Fibroblast of villous mesenchyme (primary cell): ENCODE measurements around the gene AKR1A1. TPM values are rescaled to one million over a fixed set of nuclear protein-coding genes. Genes with fewer than 3 reads are reported as not detected.

Source experiments
- DNase-seq: peaks from one replicate; pipeline ENCODE4 v3.0.0-alpha.2; 2010; ENCODE audit warnings: low read depth
- H3K4me3 ChIP-seq: 2 replicates; pipeline ENCODE4 v1.5.1; 2011; ENCODE audit warnings: low read depth, mild to moderate bottlenecking, low read length
- CTCF ChIP-seq: IDR thresholded peaks from 2 replicates; pipeline ENCODE4 v1.5.1; 2012; ENCODE audit warnings: low read depth, mild to moderate bottlenecking, low read length; ENCODE audit not compliant: insufficient read depth
- total RNA-seq: library from RNA; depleted of rRNA; stranded (reverse); fragments of >200 nt; gene quantifications from 2 replicates; pipeline ENCODE4 v1.2.3, GENCODE V29; 2012

The AKR1A1 gene
- total RNA-seq, 1 donor, result 158 TPM

GRCh38 chr1:45570631-45571030 is 20.0 kb downstream of the AKR1A1 start:
- H3K4me3 ChIP-seq, result no peak overlapping the region
- DNase-seq, result no peak
- no peak for TF ChIP-seq CTCF

GRCh38 chr1:45573231-45573804 is 22.7 kb downstream of the AKR1A1 start:
- TF ChIP-seq CTCF, result no peak
- no peak overlapping the region for H3K4me3 ChIP-seq

GRCh38 chr1:45574105-45574626 is 23.5 kb downstream of the AKR1A1 start:
- no peak for DNase-seq
- no peak for TF ChIP-seq CTCF
- no peak overlapping the region for H3K4me3 ChIP-seq

More at GRCh38 chr1:45573231-45573804, 22.7 kb downstream of the AKR1A1 start:
- no peak for DNase-seq

- no peak for TF ChIP-seq CTCF
- H3K4me3 ChIP-seq, result peak overlapping the region; percentile 96
- peak; percentile 97 for DNase-seq
Measured at GRCh38 chr1:45583264-45583665, 32.6 kb downstream of the AKR1A1 start.

- peak within 1 kb of the TSS; percentile 96 for H3K4me3 ChIP-seq
- no peak for TF ChIP-seq CTCF
- peak; percentile 85 for DNase-seq
Measured at GRCh38 chr1:45583666-45584350, 33.2 kb downstream of the AKR1A1 start, which contains the start of gene NASP. Gene NASP (plus strand): TSS chr1:45584041. CDS start chr1:45584147, 106 bp downstream.

- TF ChIP-seq CTCF, result peak; percentile 16
Measured at GRCh38 chr1:45584351-45585109, 33.9 kb downstream of the AKR1A1 start.

More at GRCh38 chr1:45584351-45585109, 33.9 kb downstream of the AKR1A1 start:
- peak overlapping the region; percentile 96 for H3K4me3 ChIP-seq
- peak; percentile 88 for DNase-seq
